OCI-M2 (cell line): ENCODE measurements around the gene KIAA0930.

ENCODE experiments used
- DNase-seq: peaks from one replicate; lab custom pipeline; 2025; ENCODE audit not compliant: unreplicated experiment; lab: John Stamatoyannopoulos, UW

Gene KIAA0930

DNA sequence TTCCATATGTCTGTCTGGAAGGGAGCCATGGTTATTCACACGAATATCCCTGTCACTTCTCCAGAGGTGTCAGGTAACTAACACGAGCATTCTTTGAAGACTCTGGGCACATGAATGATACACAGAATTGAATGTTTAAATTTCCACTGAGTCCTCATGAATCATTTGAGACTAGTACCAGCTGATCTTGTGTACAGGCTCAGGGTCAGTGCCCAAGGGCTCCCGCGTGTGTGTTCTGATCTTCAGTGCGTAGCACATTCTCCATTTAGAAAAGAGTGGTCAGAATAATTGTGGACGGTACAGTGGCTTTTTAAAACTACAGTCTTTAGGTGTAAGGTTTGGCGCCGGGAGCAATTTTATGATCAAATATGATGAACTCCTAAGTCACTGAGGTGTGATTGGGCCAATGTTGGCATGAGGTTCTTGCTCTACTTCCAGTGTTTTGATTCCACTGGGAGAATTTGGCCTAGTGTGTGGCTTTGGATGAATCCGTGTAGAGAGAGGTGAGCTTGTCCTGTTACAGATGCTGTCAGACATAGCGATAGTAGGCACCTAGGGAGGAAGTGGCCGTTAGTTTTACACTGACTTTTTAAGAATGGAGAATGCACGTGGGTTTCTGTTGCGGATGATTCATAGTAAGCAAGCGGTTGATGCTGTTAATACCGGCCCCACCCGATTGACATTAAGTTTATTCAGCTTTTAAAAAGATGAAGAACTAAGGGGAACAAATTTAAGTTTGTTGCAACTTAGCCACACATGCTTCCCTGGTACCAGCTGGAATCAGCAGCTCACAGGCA is 54.8 kb downstream of the KIAA0930 start:
- no peak for DNase-seq

- DNase-seq, result no peak
Measured at GRCh38 chr22:45183974-45184373, 56.7 kb downstream of the KIAA0930 start.

DNA sequence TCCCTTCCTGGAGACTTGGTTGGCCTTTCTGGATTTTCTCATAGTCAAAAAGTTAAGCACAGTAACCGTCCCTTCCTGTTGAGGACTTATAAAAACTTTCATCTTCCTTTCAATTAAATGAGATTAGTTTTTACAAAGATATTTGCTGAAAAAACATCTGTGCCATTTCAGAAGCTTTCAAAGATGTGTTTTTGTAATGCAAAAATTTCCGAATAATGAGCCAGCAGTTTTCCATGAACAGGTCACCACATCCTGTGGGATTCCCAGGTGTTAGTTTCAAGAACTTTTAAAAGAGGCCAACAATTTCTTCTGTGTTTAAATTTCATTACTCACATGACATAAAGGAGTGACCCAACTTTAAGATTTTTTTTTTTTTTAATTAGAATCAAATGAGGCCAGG is 58.9 kb downstream of the KIAA0930 start:
- DNase-seq, result no peak

DNA sequence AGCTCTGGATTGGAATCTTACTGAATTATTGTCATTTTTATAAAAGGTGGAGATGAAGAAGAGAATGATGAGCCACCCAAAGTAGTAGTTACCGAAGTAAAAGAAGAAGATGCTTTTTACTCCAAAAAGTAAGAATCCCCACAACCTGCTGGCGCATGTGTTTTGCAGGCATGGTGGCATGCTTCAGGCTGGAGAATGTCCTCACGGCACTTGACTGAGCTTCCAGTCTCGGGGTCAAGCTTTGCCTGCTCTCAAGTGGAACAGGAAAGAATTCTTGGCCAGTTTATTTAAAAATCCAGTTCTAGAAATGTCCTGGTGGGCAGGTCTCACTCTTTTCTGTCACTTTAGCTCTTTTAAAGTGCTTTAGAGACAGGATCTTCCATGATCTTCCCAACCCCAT is 59.5 kb downstream of the KIAA0930 start:
- DNase-seq, result no peak

DNA sequence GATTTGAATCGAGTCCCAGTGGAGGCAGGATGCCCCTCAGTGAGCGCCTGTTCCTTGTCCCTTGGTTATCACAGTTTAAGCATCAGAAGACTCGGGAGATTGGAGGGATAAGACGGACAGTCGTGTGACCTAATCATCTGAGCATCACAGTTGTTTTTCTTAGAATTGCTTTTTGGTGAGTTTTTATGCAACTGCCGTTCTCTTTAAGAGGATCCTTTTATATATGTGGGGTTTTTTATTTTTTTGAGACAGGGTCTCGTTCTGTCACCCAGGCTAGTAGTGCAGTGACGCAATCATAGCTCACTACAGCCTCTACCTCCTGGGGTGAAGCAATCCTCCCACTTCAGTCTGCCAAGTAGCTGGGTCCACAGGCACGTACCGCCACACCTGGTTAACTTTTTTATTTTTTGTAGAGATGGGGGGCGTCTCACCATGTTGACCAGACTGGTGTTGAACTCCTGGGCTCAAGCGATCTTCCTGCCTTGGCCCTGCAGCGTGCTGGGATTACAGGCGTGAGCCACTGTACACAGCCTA is 60.5 kb downstream of the KIAA0930 start:
- no peak for DNase-seq

GRCh38 chr22:45179276-45180049 is 61.2 kb downstream of the KIAA0930 start:
- no peak for DNase-seq

DNA sequence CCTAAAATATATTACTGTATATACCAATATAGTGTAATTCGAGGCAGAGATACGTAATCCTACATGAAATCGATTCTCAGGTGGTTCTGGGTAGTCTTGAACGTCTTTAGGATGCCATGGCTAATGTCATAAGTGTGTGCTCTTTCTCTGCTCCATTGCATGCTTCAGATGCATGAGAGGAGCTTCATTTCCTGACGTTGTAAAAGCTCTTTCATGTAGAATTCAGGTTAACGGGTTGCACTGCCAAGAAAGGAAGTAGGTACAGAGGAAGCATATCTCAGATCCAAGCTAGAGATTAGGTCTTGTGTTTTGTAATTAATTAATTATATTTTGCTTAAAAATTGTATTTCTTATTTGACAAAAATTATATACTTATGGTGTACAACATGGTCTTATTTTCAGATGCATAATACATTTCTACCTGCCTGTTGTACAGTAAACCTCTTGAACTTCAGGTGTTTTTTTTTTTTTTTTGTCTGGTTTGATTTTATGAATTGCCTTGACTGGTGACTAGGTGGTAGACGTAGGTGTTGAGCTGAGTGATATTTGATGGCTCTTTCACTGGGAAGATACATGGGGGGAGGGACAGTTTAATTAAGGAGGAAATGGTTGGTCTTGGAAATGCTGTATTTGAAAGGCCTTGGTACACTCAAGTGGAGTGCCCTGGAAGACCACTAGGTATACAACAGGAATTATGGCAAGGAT is 67.7 kb downstream of the KIAA0930 start:
- DNase-seq, result no peak

DNA sequence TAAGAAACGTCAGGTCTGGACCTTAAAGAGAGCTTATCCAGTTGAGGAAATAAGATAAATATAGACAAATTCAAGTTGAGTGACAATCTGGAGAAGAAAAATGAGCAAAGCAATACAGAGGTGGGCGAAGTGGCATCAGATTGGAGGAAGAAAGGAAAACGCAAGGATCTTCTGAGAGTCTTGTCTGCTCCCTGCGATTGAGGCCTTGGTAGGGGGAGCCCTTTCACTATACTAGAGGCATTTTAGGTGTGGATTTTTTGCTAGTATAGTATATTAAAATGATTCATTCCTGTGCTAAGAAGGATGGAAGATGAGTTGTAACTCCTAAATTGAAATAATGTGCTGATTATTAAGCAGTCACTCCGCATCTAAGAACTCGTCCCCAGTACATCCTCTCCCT is 68.9 kb downstream of the KIAA0930 start:
- DNase-seq, result no peak

DNA sequence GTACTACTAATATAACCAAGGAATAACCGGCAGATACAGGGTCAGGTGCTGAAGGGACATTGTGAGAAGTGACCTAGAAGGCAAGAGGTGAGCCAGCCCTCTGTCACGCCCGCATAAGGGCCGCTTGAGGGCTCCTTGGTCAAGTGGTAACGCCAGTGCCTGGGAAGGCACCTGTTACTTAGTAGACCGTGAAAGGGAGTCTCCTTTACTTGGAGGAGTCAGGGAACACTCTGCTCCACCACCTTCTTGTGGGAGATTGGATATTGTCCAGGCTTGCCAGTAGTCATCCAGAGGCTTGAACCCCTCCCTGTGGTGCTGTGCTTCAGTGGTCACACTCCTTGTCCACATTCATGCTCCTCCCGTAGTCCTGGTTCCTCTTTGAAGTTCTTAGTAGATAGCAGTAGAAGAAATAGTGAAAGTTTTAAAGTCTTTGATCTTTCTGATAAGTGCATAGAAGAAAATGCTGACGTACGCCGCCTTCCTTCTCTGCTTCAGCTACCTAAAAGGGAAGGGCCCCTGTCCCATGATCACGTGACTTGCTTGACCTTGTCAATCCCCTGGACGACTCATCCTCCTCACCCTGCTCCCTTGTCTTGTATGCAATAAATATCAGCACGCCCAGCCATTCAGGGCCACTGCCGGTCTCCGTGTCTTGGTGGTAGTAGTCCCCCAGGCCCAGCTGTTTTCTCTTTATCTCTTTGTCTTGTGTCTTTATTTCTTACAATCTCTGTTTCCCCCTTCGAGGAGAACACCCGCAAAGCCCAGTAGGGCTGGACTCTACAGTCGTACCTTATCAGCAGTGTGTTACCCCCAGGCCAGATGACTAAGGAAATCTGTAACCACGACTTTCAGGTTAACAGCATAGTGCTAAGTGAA is 70.9 kb downstream of the KIAA0930 start:
- no peak for DNase-seq

- DNase-seq, result no peak
Measured at GRCh38 chr22:45166932-45167331, 73.8 kb downstream of the KIAA0930 start.

GRCh38 chr22:45164270-45165088 is 76.2 kb downstream of the KIAA0930 start:
- DNase-seq, result no peak

GRCh38 chr22:45163451-45164269 is 77.0 kb downstream of the KIAA0930 start, which contains the start of gene NUP50:
Gene NUP50, plus strand, starts transcription at chr22:45163925. Its CDS starts 4,253 bp downstream, at chr22:45168178.
- peak; percentile 30 for DNase-seq

- DNase-seq, result no peak
Measured at GRCh38 chr22:45163099-45163450, 77.6 kb downstream of the KIAA0930 start.

GRCh38 chr22:45162531-45162930 is 78.2 kb downstream of the KIAA0930 start:
- no peak for DNase-seq

DNA sequence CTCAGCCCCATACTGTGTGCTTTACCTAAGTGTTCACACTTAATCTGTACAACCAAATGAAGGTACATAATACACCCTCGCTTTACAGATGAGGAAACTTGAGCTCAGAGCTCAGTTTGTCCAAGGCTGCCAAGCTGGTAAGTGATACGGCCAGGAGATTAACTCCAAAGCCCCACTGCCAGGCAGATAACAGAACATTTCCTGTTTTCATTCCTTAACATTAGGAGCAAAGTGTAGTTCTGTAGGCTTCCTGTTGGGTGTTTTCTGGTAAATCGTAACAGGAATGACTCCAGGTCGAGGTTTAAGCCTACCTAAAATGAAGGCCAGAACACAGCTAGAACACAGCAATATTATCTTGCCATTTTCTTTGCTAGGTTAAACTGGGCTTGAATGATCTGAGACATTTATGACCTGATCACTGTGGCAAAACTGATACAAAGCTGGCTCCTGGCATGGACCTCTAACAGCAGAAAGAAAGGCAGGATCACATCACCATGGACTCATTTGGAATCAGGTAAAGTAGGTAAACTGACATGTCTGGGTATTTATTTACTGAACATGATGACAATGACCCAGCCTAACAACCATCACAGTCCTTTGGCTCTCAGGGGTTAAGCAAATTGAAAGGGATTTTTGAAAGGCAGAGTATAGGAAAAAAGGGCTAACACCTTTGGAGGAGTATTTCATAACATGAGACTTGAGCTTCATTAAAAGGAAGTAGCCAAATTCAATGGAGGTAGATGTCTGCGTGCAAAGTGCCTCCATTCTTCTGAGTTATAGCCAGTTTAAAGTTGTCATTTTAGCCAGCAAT is 80.8 kb downstream of the KIAA0930 start:
- no peak for DNase-seq

- DNase-seq, result no peak
Measured at GRCh38 chr22:45157907-45158306, 82.8 kb downstream of the KIAA0930 start.

DNA sequence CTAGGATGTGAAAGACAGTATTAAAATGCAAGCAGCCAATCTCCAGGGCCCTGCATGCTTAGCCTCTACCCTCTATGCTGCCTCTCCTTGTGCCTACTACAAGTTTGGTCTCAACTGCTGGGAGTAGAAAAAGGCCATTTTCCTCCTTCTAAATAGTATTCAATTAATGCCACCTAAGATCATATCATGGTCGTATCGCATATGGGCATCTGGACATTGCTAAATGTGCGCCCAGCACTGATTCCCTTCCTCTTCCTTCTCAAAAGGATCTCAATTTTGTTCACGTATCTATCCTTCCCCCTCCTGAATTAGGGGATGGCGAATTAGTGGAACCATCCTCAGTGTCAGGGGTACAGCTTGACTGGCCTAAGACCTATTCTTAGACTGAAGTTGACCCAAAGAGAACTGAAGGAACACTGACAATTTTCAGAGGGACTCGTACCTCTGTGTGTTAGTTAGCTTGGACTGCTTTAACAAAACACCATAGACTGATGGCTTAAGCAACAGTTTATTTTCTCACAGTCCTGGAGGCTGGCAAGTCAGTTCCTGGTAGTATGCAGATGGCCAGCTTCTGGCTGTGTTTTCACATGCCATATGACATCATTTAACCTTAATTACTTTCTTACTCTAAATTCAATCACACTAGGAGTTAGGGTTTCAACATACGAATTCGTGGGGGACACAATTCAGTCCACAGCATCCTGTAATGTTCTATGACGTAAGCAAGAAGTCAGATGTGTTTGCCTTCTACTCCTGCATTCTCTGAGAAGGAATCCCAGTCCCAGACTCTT is 85.4 kb downstream of the KIAA0930 start:
- DNase-seq, result no peak
